Upper lobe of right lung (tissue), 1 donor: ENCODE results near the gene ADCY3. TPM values are rescaled to one million over a fixed set of nuclear protein-coding genes. Genes with fewer than 3 reads are reported as not detected.

Source experiments
- ATAC-seq: fragments of 200-7000 bp; cut with Tn5 transposase; one replicate; pipeline ENCODE4 v1.9.1; 2020; ENCODE audit warnings: mild to moderate bottlenecking, moderate library complexity
- DNase-seq: peaks from one replicate; pipeline ENCODE4 v3.0.0-alpha.2; 2020
- H3K27ac ChIP-seq: fragments of 200-600 bp; one replicate; pipeline ENCODE4 v1.8.0; 2022
- H3K27me3 ChIP-seq: fragments of 200-600 bp; one replicate; pipeline ENCODE4 v1.8.0; 2022; ENCODE audit warnings: mild to moderate bottlenecking
- H3K36me3 ChIP-seq: fragments of 200-600 bp; one replicate; pipeline ENCODE4 v1.8.0; 2022
- H3K4me1 ChIP-seq: fragments of 200-600 bp; one replicate; pipeline ENCODE4 v1.8.0; 2022
- H3K4me3 ChIP-seq: fragments of 200-600 bp; one replicate; pipeline ENCODE4 v1.8.0; 2022; ENCODE audit warnings: mild to moderate bottlenecking
- H3K9me3 ChIP-seq: fragments of 200-600 bp; one replicate; pipeline ENCODE4 v1.8.0; 2022
- CTCF ChIP-seq: fragments of 200-600 bp; IDR thresholded peaks from one replicate; pipeline ENCODE4 v1.8.0; 2022; ENCODE audit warnings: antibody characterized with exemption
- intact Hi-C: fragments of 100-400 bp; cut with DNase I; formaldehyde crosslinking; loops from one replicate; pipeline ENCODE4 v1.11.0; 2022
- total RNA-seq: library from RNA; stranded (reverse); fragmentation: NEBNext Ultra II Directional; extraction: Animal tissue kit (Norgen Biotek cat#: 25700); gene quantifications from one replicate; pipeline ENCODE4 v1.2.1, GENCODE V29; 2021
- donor health status: DM: no; HTN: yes; CAD: no; lungs with severe emphysema.

Gene ADCY3
- total RNA-seq, 1 donor from 2014 or later: 37.0 TPM

- peaks cover 6% of the 10 kb centered on the region for H3K4me1 ChIP-seq
- H3K4me3 ChIP-seq: peak overlapping the region; percentile 51
Observed at GRCh38 chr2:24917086-24917485, 3.0 kb downstream of the ADCY3 start.

GRCh38 chr2:24915796-24916195, 4.2 kb downstream of the ADCY3 start:
- TF ChIP-seq CTCF: no peak
- ATAC-seq (no peak), DNase-seq (no peak)
- Histone ChIP-seq H3K4me1 (peaks cover 6% of the 10 kb centered on the region), H3K27me3 (no peaks in the 10 kb centered on the region), H3K9me3 (no peaks in the 10 kb centered on the region), H3K36me3 (no peaks in the 10 kb centered on the region), H3K4me3 (peak overlapping the region; percentile 8), H3K27ac (no peak overlapping the region)
- intact Hi-C loops: no loop called here

More at GRCh38 chr2:24917086-24917485, 3.0 kb downstream of the ADCY3 start:
- Histone ChIP-seq H3K36me3 (no peaks in the 10 kb centered on the region), H3K9me3 (no peaks in the 10 kb centered on the region), H3K27ac (no peak overlapping the region), H3K27me3 (no peaks in the 10 kb centered on the region)
- no peak for TF ChIP-seq CTCF
- DNase-seq (no peak), ATAC-seq (peak; percentile 8)
- intact Hi-C loops: no loop called here

- no peak for TF ChIP-seq CTCF
Observed at GRCh38 chr2:24915175-24915574, 4.9 kb downstream of the ADCY3 start.

GRCh38 chr2:24914713-24915112, 5.3 kb downstream of the ADCY3 start:
- TF ChIP-seq CTCF: no peak
- no peak overlapping the region for H3K27ac ChIP-seq
- H3K4me1 ChIP-seq: peaks cover 6% of the 10 kb centered on the region
- DNase-seq (no peak), ATAC-seq (no peak)
- H3K27me3 ChIP-seq: no peaks in the 10 kb centered on the region
- no peak overlapping the region for H3K4me3 ChIP-seq
- no peaks in the 10 kb centered on the region for H3K36me3 ChIP-seq
- intact Hi-C loops: no loop called here
- H3K9me3 ChIP-seq: no peaks in the 10 kb centered on the region

More at GRCh38 chr2:24915175-24915574, 4.9 kb downstream of the ADCY3 start:
- intact Hi-C loops: no loop called here
- H3K27me3 ChIP-seq: no peaks in the 10 kb centered on the region
- no peak for DNase-seq
- H3K4me1 ChIP-seq: peaks cover 6% of the 10 kb centered on the region
- no peak for ATAC-seq
- no peak overlapping the region for H3K27ac ChIP-seq
- H3K4me3 ChIP-seq: peak overlapping the region; percentile 8
- no peaks in the 10 kb centered on the region for H3K9me3 ChIP-seq
- no peaks in the 10 kb centered on the region for H3K36me3 ChIP-seq

- Histone ChIP-seq H3K4me1 (peaks cover 3% of the 10 kb centered on the region), H3K4me3 (no peak overlapping the region), H3K36me3 (no peaks in the 10 kb centered on the region), H3K9me3 (no peaks in the 10 kb centered on the region), H3K27me3 (no peaks in the 10 kb centered on the region), H3K27ac (no peak overlapping the region)
- DNase-seq: no peak
- intact Hi-C loops: no loop called here
- no peak for TF ChIP-seq CTCF
- no peak for ATAC-seq
Observed at GRCh38 chr2:24913911-24914310, 6.1 kb downstream of the ADCY3 start.

- TF ChIP-seq CTCF: no peak
- ATAC-seq (no peak), DNase-seq (no peak)
- no peaks in the 10 kb centered on the region for H3K27me3 ChIP-seq
- intact Hi-C loops: no loop called here
- H3K4me3 ChIP-seq: no peak overlapping the region
- no peaks in the 10 kb centered on the region for H3K4me1 ChIP-seq
- no peaks in the 10 kb centered on the region for H3K9me3 ChIP-seq
- no peaks in the 10 kb centered on the region for H3K36me3 ChIP-seq
- H3K27ac ChIP-seq: no peak overlapping the region
Observed at GRCh38 chr2:24912986-24913385, 7.1 kb downstream of the ADCY3 start.
